HEK293T (cell line): ENCODE data around the gene GPR143.

Source experiments
- CTCF ChIA-PET: fragments of 350-600 bp; formaldehyde crosslinking; extraction: SDS; loops from one replicate; lab custom pipeline; 2021; ENCODE audit warnings: antibody characterized with exemption, inconsistent platforms; lab: Yijun Ruan, JAX
- POLR2A ChIA-PET: fragments of 350-600 bp; formaldehyde crosslinking; extraction: SDS; loops from one replicate; lab custom pipeline; 2020; ENCODE audit warnings: antibody characterized with exemption, inconsistent platforms; lab: Yijun Ruan, JAX
- DNase-seq: peaks from one replicate; pipeline ENCODE4 v3.0.0; 2012; ENCODE audit warnings: mixed read lengths; ENCODE audit errors: extremely low spot score
- ARNT ChIP-seq: fragments of 450-650 bp; IDR thresholded peaks from 2 replicates; pipeline ENCODE4 v1.6.1; 2017; ENCODE audit warnings: mild to moderate bottlenecking
- BHLHE40 ChIP-seq: fragments of 450-650 bp; IDR thresholded peaks from 2 replicates; pipeline ENCODE4 v1.6.1; 2016; ENCODE audit warnings: mild to moderate bottlenecking, moderate library complexity, borderline replicate concordance
- CTBP1 ChIP-seq: fragments of 450-650 bp; IDR thresholded peaks from 2 replicates; pipeline ENCODE4 v1.6.1; 2016; ENCODE audit warnings: borderline replicate concordance
- ELF4 ChIP-seq: fragments of 450-650 bp; IDR thresholded peaks from 2 replicates; pipeline ENCODE4 v1.6.1; 2017; ENCODE audit warnings: antibody characterized with exemption
- FOXA1 ChIP-seq: fragments of 450-650 bp; IDR thresholded peaks from 2 replicates; pipeline ENCODE4 v1.6.1; 2016; ENCODE audit warnings: mild to moderate bottlenecking
- FOXK2 ChIP-seq: fragments of 450-650 bp; IDR thresholded peaks from 2 replicates; pipeline ENCODE4 v1.6.1; 2016; ENCODE audit warnings: mild to moderate bottlenecking
- FOXM1 ChIP-seq: fragments of 450-650 bp; IDR thresholded peaks from 2 replicates; pipeline ENCODE4 v1.6.1; 2017; ENCODE audit warnings: mild to moderate bottlenecking, borderline replicate concordance
- HDGF ChIP-seq: fragments of 450-650 bp; IDR thresholded peaks from 2 replicates; pipeline ENCODE4 v1.6.1; 2017; ENCODE audit warnings: antibody characterized with exemption, borderline replicate concordance
- L3MBTL2 ChIP-seq: fragments of 450-650 bp; conservative IDR thresholded peaks from 2 replicates; pipeline ENCODE4 v1.6.1; 2016; ENCODE audit warnings: mild to moderate bottlenecking
- LEF1 ChIP-seq: fragments of 450-650 bp; IDR thresholded peaks from 2 replicates; pipeline ENCODE4 v1.6.1; 2017; ENCODE audit warnings: mild to moderate bottlenecking, borderline replicate concordance
- NFRKB ChIP-seq: fragments of 450-650 bp; IDR thresholded peaks from 2 replicates; pipeline ENCODE4 v1.6.1; 2016; ENCODE audit warnings: mild to moderate bottlenecking, moderate library complexity
- SP1 ChIP-seq: fragments of 450-650 bp; IDR thresholded peaks from 2 replicates; pipeline ENCODE4 v1.6.1; 2017
- SUZ12 ChIP-seq: fragments of 450-650 bp; IDR thresholded peaks from 2 replicates; pipeline ENCODE4 v1.6.1; 2016; ENCODE audit warnings: mild to moderate bottlenecking
- TARDBP ChIP-seq: fragments of 450-650 bp; IDR thresholded peaks from 2 replicates; pipeline ENCODE4 v1.6.1; 2016
- ZNF384 ChIP-seq: fragments of 450-650 bp; IDR thresholded peaks from 2 replicates; pipeline ENCODE4 v1.6.1; 2016
- TF ChIP-seq, protein P1 (sequence below): fragments of 450-650 bp; IDR thresholded peaks from 2 replicates; pipeline ENCODE4 v1.6.1; 2016

The GPR143 gene

DNA sequence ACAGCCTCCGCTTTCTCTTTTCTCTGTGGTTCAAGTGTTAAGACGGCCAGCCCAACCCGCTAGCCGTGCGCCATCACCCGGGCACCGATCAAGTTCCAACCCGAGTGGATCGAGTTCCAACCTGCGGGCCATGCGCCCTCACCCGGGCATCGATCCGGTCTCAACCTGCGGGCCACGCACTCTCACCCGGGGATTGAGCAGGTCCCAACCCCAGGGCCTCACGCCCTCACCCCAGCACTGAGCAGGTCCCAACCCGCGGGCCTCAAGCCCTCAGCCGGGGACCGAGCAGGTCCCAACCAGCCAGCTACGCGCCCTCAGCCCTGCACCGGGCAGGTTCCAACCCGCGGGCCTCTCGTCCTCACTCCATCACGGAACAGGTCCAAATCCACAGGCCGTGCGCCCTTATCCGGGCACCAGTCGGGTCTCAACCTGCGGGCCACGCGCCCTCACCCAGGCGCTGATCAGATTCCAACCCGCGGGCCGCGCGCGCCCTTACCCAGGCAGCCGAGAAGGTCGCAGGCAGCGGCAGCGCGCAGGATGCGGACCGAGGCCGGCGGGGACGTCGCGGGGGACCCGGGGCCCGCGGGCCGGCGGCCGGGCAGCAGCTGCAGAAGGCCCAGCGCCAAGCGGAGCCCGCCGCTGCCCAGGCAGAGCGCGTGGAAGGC is 443 bp downstream of the GPR143 start:
- TF ChIP-seq CTBP1 (no peak), NFRKB (no peak), SP1 (no peak), ARNT (no peak), TARDBP (no peak), FOXM1 (no peak), SUZ12 (no peak), ELF4 (no peak), BHLHE40 (no peak), ZNF384 (no peak)
- TF ChIP-seq, protein P1, sequence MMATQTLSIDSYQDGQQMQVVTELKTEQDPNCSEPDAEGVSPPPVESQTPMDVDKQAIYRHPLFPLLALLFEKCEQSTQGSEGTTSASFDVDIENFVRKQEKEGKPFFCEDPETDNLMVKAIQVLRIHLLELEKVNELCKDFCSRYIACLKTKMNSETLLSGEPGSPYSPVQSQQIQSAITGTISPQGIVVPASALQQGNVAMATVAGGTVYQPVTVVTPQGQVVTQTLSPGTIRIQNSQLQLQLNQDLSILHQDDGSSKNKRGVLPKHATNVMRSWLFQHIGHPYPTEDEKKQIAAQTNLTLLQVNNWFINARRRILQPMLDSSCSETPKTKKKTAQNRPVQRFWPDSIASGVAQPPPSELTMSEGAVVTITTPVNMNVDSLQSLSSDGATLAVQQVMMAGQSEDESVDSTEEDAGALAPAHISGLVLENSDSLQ = no peak
- ChIA-PET CTCF (no interaction called here), POLR2A (no interaction called here)
- no peak for DNase-seq

DNA sequence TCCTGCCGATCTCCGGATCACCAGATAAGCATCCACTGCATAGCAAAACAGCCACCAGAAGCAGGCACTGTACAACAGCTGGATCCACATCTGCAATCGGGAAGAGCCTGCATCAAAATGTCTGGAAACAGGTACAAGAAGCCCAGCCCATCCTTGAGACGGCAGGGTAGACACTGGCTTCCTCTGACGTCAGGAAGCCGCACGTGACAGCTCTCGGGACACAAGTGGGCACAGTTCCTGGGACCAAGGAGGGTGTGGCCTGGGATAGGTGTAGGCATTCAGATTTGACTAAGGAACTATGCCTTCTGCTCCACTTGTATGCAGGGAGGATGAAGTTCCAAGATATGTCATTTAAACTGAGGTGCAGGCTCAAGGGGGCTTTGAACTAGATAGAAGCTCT is 6.3 kb downstream of the GPR143 start:
- ChIA-PET POLR2A (no interaction called here), CTCF (no interaction called here)
- TF ChIP-seq HDGF (no peak), ELF4 (no peak)
- DNase-seq = no peak

DNA sequence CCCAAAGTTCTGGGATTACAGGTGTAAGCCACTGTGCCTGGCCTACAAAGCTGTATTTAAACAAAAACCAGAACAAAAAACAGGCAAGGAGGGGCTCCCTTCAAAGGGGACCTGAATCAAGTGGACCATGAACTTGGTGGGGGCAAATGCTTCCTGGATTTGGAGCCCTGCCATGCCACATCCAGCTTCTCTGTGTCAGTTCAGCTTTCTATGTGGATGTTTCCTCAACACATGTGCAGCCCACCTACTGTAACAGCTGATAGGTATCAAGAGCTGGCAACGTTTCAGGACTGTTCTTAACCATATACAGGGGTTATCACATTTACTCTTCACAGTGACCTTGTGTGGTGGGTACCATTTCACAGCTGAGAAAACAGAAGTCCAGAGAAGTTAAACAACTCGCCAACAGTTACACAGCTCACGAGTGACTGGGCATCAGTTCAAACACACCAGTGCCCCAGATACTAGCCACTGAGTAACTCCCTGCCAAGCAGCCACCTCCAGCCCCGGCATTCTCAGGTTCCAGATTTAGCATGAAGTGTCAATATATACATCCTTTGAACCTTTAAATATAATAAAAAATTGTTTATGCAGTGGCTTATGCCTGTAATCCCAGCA is 7.5 kb downstream of the GPR143 start:
- DNase-seq = no peak
- TF ChIP-seq TARDBP (no peak), ARNT (no peak), ZNF384 (no peak), SP1 (no peak), L3MBTL2 (no peak), FOXM1 (no peak), FOXA1 (no peak), BHLHE40 (no peak), LEF1 (no peak)
- POLR2A ChIA-PET = no interaction called here
- CTCF ChIA-PET = no interaction called here

DNA sequence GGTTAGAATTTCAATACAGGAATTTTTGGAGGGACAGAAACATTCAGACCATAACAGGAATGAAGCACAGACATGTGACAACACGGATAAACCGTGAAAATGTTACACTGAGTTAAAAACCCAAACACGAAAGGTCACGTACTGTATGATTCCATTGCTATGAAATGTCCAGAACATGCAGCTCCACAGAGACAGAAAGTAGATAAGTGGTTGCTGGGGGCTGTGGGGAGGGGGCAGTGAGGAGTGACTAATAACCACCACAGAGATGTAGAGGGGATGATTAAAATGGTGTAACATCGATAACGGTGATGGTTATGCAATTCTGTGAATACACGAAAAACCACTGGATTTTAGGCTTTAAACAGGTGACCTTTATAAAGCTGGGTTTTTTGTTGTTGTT is 8.3 kb downstream of the GPR143 start:
- TF ChIP-seq TARDBP = no peak
- TF ChIP-seq ARNT = no peak
- CTCF ChIA-PET = no interaction called here
- no peak for DNase-seq
- POLR2A ChIA-PET = no interaction called here

DNA sequence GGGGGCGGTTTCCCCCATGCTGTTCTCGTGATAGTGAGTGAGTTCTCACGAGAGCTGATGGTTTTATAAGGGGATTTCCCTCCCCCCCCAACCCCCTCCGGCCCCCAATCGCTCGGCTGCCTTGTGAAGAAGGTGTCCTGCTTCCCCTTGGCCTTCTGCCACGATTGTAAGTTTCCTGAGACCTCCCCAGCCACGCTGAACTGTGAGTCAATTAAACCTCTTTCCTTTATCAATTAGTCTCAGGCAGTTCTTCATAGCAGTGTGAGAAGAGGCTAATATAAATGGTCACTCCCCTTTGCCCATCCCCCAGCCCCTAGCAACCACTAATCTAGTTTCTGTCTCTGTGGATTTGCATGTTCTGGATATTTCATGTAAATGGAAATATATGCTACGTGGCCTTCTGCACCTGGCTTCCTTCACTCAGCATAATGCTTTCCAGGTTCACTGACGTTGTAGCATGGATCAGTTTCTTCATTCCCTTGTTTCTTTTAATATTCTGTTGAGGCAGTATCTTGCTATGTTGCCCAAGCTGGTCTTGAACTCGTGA is 16.4 kb downstream of the GPR143 start:
- CTCF ChIA-PET = no interaction called here
- DNase-seq = no peak
- no peak for TF ChIP-seq FOXA1
- POLR2A ChIA-PET = no interaction called here

DNA sequence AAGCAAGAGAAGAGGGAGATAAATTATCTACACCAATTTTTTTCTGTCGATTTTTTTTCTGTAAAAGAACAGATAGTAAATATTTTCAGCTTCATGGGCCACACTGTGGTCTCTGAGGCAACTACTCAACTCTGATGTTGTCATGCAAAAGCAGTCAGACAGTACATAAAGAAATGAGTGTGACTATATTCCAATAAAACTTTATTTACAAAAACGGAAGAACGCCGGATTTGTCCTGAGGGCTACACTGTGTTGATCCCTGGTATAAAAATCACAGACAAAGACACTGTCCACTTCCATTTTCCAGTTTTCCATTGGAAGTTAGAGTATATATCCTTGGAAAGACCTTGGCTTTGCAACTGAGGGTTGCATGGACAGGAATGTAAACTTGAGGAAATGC is 18.0 kb downstream of the GPR143 start:
- POLR2A ChIA-PET = no interaction called here
- CTCF ChIA-PET = no interaction called here

DNA sequence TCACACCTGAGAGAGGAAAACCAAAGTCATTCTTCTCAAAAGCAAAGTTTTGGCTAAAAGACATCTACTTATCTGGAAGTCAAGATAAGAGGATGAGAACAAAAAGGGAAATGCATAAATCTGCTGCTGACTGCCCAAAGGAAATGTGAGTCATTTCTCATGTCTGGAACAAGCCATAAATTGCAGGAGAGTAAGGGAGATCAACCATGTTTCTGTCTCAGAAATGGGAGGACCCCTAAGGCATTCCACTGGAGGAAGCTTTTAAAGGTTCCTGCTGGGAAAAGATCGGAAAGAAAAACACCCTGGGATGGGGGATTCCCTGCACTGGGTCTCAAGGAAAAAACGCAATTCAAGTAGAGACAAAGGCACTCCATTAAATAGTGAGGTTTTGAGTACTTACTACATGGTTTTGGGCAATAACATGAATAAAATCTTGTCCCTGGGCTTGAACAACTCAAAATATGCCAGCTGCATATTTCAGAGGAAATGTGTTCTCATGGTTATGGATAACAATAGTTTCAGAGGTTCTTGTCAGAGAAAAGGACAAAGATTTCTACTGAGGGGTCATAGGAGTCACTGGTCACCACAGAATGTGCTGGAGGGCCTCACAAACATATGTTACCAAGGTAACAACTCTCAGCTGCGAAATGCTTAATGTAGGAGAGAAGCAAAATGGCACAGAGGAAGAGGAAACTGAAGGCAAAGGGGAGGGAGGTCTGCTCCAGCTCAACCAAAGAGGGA is 19.3 kb downstream of the GPR143 start:
- ChIA-PET POLR2A (no interaction called here), CTCF (interaction anchor here (0.7 kb wide), 1 partner anchor 373 kb away, joined by 3 read pairs; no protein-coding TSS in a partner anchor)
- no peak for DNase-seq
- TF ChIP-seq, protein P1 = no peak
- TF ChIP-seq FOXK2 (no peak), LEF1 (no peak), NFRKB (no peak), SUZ12 (no peak), HDGF (no peak), BHLHE40 (no peak), TARDBP (no peak), CTBP1 (no peak), ARNT (no peak), L3MBTL2 (no peak), FOXA1 (no peak), FOXM1 (no peak), SP1 (no peak), ELF4 (no peak), ZNF384 (no peak)

More for the DNA sequence above, 18.0 kb downstream of the GPR143 start:
- no peak for TF ChIP-seq SP1
- TF ChIP-seq, protein P1 = no peak
- TF ChIP-seq HDGF = no peak
- no peak for DNase-seq
